ENCODE results near the gene CD276. TPM values are rescaled to one million over a fixed set of nuclear protein-coding genes. Genes with fewer than 3 reads are reported as not detected.

CD276 gene
- total RNA-seq, 5 donors from 2014 or later (not counting 1 experiment from before 2014, with no cell fraction given): 0.66 to 0.76 (median 0.76) TPM; not detected in 2

GRCh38 chr15:73677146-73677607 lies 7.0 kb upstream of the CD276 start:
- CTCF ChIA-PET: interaction anchor here (0.5 to 4.3 kb wide), 11 partner anchors 17 to 550 kb away, joined by 3 to 37 read pairs (median 3); no protein-coding TSS in a partner anchor
- POLR2A ChIA-PET: no interaction called here
- peaks cover 33 to 34% of the 10 kb centered on the region in 2 donors for H3K27me3 Mint-ChIP-seq
- H3K27ac ChIP-seq (ENCODE audit: low read length): no peak overlapping the region
- H3K36me3 ChIP-seq (ENCODE audit: control insufficient read depth in 2 of 2, extremely low read depth in 1 of 2, insufficient read depth in 1 of 2, low read length in 1 of 2): no peaks in the 10 kb centered on the region
- 59% methylated on average over 3 of the region's 5 CpGs for WGBS (ENCODE audit: insufficient coverage)
- H3K9me3 ChIP-seq: no peaks in the 10 kb centered on the region
- DNase-seq (peak in 29 of 35 experiments; percentile 8 to 76 (median 37)), ATAC-seq (replicated peaks in 1 of 4) (peak in 2 of 4 experiments; percentile 41 to 55)
- H3K4me3 ChIP-seq (ENCODE audit: control insufficient read depth in 1 of 2, extremely low read depth in 1 of 2, low read length in 1 of 2): no peak overlapping the region
- no peaks in the 10 kb centered on the region for H3K36me3 Mint-ChIP-seq
- no peaks in the 10 kb centered on the region for H3K4me1 Mint-ChIP-seq
- no peak overlapping the region for H3K27ac Mint-ChIP-seq
- peaks cover 0 to 25% of the 10 kb centered on the region in 2 experiments for H3K27me3 ChIP-seq (replicated peaks in 1 of 2; ENCODE audit: control insufficient read depth in 2 of 2, extremely low read depth in 1 of 2, insufficient read depth in 2 of 2, low read length in 1 of 2)
- H3K9me3 Mint-ChIP-seq: no peaks in the 10 kb centered on the region
- no peak overlapping the region for H3K4me3 Mint-ChIP-seq
- no peaks in the 10 kb centered on the region for H3K4me1 ChIP-seq (ENCODE audit: control insufficient read depth in 1 of 2, extremely low read depth in 1 of 2, insufficient read depth in 2 of 2, low read length in 2 of 2)

GRCh38 chr15:73677733-73678132 lies 6.5 kb upstream of the CD276 start:
- H3K4me1 ChIP-seq (ENCODE audit: control insufficient read depth in 1 of 2, extremely low read depth in 1 of 2, insufficient read depth in 2 of 2, low read length in 2 of 2): no peaks in the 10 kb centered on the region
- ATAC-seq (replicated peaks in 1 of 4) (no peak), DNase-seq (no peak)
- H3K36me3 ChIP-seq (ENCODE audit: control insufficient read depth in 2 of 2, extremely low read depth in 1 of 2, insufficient read depth in 1 of 2, low read length in 1 of 2): no peaks in the 10 kb centered on the region
- Mint-ChIP-seq H3K27ac (no peak overlapping the region), H3K9me3 (no peaks in the 10 kb centered on the region), H3K4me3 (no peak overlapping the region), H3K4me1 (no peaks in the 10 kb centered on the region), H3K36me3 (no peaks in the 10 kb centered on the region), H3K27me3 (peaks cover 34 to 37% of the 10 kb centered on the region in 2 donors)
- ChIA-PET CTCF (interaction anchor here (0.9 to 4.3 kb wide), 9 partner anchors 16 to 120 kb away, joined by 3 to 37 read pairs (median 4); no protein-coding TSS in a partner anchor), POLR2A (no interaction called here)
- no peak overlapping the region for H3K27ac ChIP-seq (ENCODE audit: low read length)
- WGBS (ENCODE audit: insufficient coverage): 63% methylated on average over 1 of the region's 2 CpGs
- no peaks in the 10 kb centered on the region for H3K9me3 ChIP-seq
- peaks cover 0 to 30% of the 10 kb centered on the region in 2 experiments for H3K27me3 ChIP-seq (replicated peaks in 1 of 2; ENCODE audit: control insufficient read depth in 2 of 2, extremely low read depth in 1 of 2, insufficient read depth in 2 of 2, low read length in 1 of 2)
- no peak overlapping the region for H3K4me3 ChIP-seq (ENCODE audit: control insufficient read depth in 1 of 2, extremely low read depth in 1 of 2, low read length in 1 of 2)

GRCh38 chr15:73678498-73678897 lies 5.7 kb upstream of the CD276 start:
- ChIA-PET POLR2A (no interaction called here), CTCF (interaction anchor here (0.5 to 4.3 kb wide), 6 partner anchors 20 to 88 kb away, joined by 3 to 37 read pairs (median 6); no protein-coding TSS in a partner anchor)
- H3K9me3 Mint-ChIP-seq: no peaks in the 10 kb centered on the region
- Histone ChIP-seq H3K36me3 (ENCODE audit: control insufficient read depth in 2 of 2, extremely low read depth in 1 of 2, insufficient read depth in 1 of 2, low read length in 1 of 2) (no peaks in the 10 kb centered on the region), H3K4me1 (ENCODE audit: control insufficient read depth in 1 of 2, extremely low read depth in 1 of 2, insufficient read depth in 2 of 2, low read length in 2 of 2) (peaks cover 0 to under 1% of the 10 kb centered on the region in 2 experiments), H3K4me3 (ENCODE audit: control insufficient read depth in 1 of 2, extremely low read depth in 1 of 2, low read length in 1 of 2) (no peak overlapping the region), H3K27ac (ENCODE audit: low read length) (no peak overlapping the region), H3K9me3 (no peaks in the 10 kb centered on the region), H3K27me3 (replicated peaks in 1 of 2; ENCODE audit: control insufficient read depth in 2 of 2, extremely low read depth in 1 of 2, insufficient read depth in 2 of 2, low read length in 1 of 2) (peaks cover 0 to 31% of the 10 kb centered on the region in 2 experiments)
- H3K36me3 Mint-ChIP-seq: no peaks in the 10 kb centered on the region
- peaks cover 0 to 5% (median 4%) of the 10 kb centered on the region in 3 donors for H3K4me1 Mint-ChIP-seq
- H3K27me3 Mint-ChIP-seq: peaks cover 36 to 39% of the 10 kb centered on the region in 2 donors
- no peak overlapping the region for H3K4me3 Mint-ChIP-seq
- DNase-seq: no peak
- ATAC-seq (replicated peaks in 1 of 4): no peak
- no peak overlapping the region for H3K27ac Mint-ChIP-seq
- WGBS (ENCODE audit: insufficient coverage): 0% methylated on average over 1 of the region's 3 CpGs

GRCh38 chr15:73679180-73679579 lies 5.0 kb upstream of the CD276 start:
- H3K36me3 ChIP-seq (ENCODE audit: control insufficient read depth in 2 of 2, extremely low read depth in 1 of 2, insufficient read depth in 1 of 2, low read length in 1 of 2): no peaks in the 10 kb centered on the region
- no peak for ATAC-seq (replicated peaks in 1 of 4)
- no peak overlapping the region for H3K4me3 ChIP-seq (ENCODE audit: control insufficient read depth in 1 of 2, extremely low read depth in 1 of 2, low read length in 1 of 2)
- H3K36me3 Mint-ChIP-seq: no peaks in the 10 kb centered on the region
- H3K27me3 Mint-ChIP-seq: peaks cover 34 to 39% of the 10 kb centered on the region in 2 donors
- DNase-seq: no peak
- H3K4me1 ChIP-seq (ENCODE audit: control insufficient read depth in 1 of 2, extremely low read depth in 1 of 2, insufficient read depth in 2 of 2, low read length in 2 of 2): peaks cover 0 to 6% of the 10 kb centered on the region in 2 experiments
- H3K4me3 Mint-ChIP-seq: no peak overlapping the region
- POLR2A ChIA-PET: no interaction called here
- peaks cover 0 to 36% of the 10 kb centered on the region in 2 experiments for H3K27me3 ChIP-seq (replicated peaks in 1 of 2; ENCODE audit: control insufficient read depth in 2 of 2, extremely low read depth in 1 of 2, insufficient read depth in 2 of 2, low read length in 1 of 2)
- no peaks in the 10 kb centered on the region for H3K9me3 Mint-ChIP-seq
- CTCF ChIA-PET: interaction anchor here (0.6 to 4.3 kb wide), 2 partner anchors 20 to 21 kb away, joined by 3 to 33 read pairs; no protein-coding TSS in a partner anchor
- peaks cover 0 to 8% (median 8%) of the 10 kb centered on the region in 3 donors for H3K4me1 Mint-ChIP-seq
- H3K27ac ChIP-seq (ENCODE audit: low read length): no peak overlapping the region
- WGBS (ENCODE audit: insufficient coverage): 73% methylated on average over 1 of the region's 3 CpGs
- H3K9me3 ChIP-seq: no peaks in the 10 kb centered on the region
- no peak overlapping the region for H3K27ac Mint-ChIP-seq

- H3K36me3 ChIP-seq (ENCODE audit: control insufficient read depth in 2 of 2, extremely low read depth in 1 of 2, insufficient read depth in 1 of 2, low read length in 1 of 2): no peaks in the 10 kb centered on the region
- CTCF ChIA-PET: interaction anchor here in 1 of 2 donors (4.3 kb wide), 1 partner anchor 19 kb away, joined by 33 read pairs; no protein-coding TSS in a partner anchor
- no peak overlapping the region for H3K4me3 Mint-ChIP-seq
- H3K27me3 Mint-ChIP-seq: peaks cover 35 to 38% of the 10 kb centered on the region in 2 donors
- H3K9me3 ChIP-seq: no peaks in the 10 kb centered on the region
- POLR2A ChIA-PET: no interaction called here
- WGBS (ENCODE audit: insufficient coverage): 93% methylated on average over 2 of the region's 6 CpGs
- no peak overlapping the region for H3K27ac ChIP-seq (ENCODE audit: low read length)
- H3K4me3 ChIP-seq (ENCODE audit: control insufficient read depth in 1 of 2, extremely low read depth in 1 of 2, low read length in 1 of 2): no peak overlapping the region
- H3K27me3 ChIP-seq (replicated peaks in 1 of 2; ENCODE audit: control insufficient read depth in 2 of 2, extremely low read depth in 1 of 2, insufficient read depth in 2 of 2, low read length in 1 of 2): peaks cover 0 to 43% of the 10 kb centered on the region in 2 experiments
- DNase-seq: no peak
- H3K36me3 Mint-ChIP-seq: no peaks in the 10 kb centered on the region
- H3K4me1 ChIP-seq (ENCODE audit: control insufficient read depth in 1 of 2, extremely low read depth in 1 of 2, insufficient read depth in 2 of 2, low read length in 2 of 2): peaks cover 0 to 12% of the 10 kb centered on the region in 2 experiments
- no peak for ATAC-seq (replicated peaks in 1 of 4)
- no peaks in the 10 kb centered on the region for H3K9me3 Mint-ChIP-seq
- H3K4me1 Mint-ChIP-seq: peaks cover 2 to 11% (median 11%) of the 10 kb centered on the region in 3 donors
- no peak overlapping the region for H3K27ac Mint-ChIP-seq
Observed at GRCh38 chr15:73679964-73680363, 4.2 kb upstream of the CD276 start.

- DNase-seq (no peak), ATAC-seq (replicated peaks in 1 of 4) (no peak)
- no peak overlapping the region for H3K4me3 Mint-ChIP-seq
- peaks cover 40 to 44% of the 10 kb centered on the region in 2 donors for H3K27me3 Mint-ChIP-seq
- H3K27ac ChIP-seq (ENCODE audit: low read length): no peak overlapping the region
- no CpG with 5 or more reads among the region's 2 CpGs for WGBS (ENCODE audit: insufficient coverage)
- no peaks in the 10 kb centered on the region for H3K9me3 Mint-ChIP-seq
- H3K36me3 ChIP-seq (ENCODE audit: control insufficient read depth in 2 of 2, extremely low read depth in 1 of 2, insufficient read depth in 1 of 2, low read length in 1 of 2): no peaks in the 10 kb centered on the region
- H3K36me3 Mint-ChIP-seq: no peaks in the 10 kb centered on the region
- H3K4me1 Mint-ChIP-seq: peaks cover 8 to 15% (median 13%) of the 10 kb centered on the region in 3 donors
- H3K9me3 ChIP-seq: no peaks in the 10 kb centered on the region
- peaks cover 0 to 15% of the 10 kb centered on the region in 2 experiments for H3K4me1 ChIP-seq (ENCODE audit: control insufficient read depth in 1 of 2, extremely low read depth in 1 of 2, insufficient read depth in 2 of 2, low read length in 2 of 2)
- POLR2A ChIA-PET: no interaction called here
- no peak overlapping the region for H3K4me3 ChIP-seq (ENCODE audit: control insufficient read depth in 1 of 2, extremely low read depth in 1 of 2, low read length in 1 of 2)
- CTCF ChIA-PET: interaction anchor here (0.9 to 4.3 kb wide), 2 partner anchors 18 to 19 kb away, joined by 3 to 33 read pairs; no protein-coding TSS in a partner anchor
- H3K27me3 ChIP-seq (replicated peaks in 1 of 2; ENCODE audit: control insufficient read depth in 2 of 2, extremely low read depth in 1 of 2, insufficient read depth in 2 of 2, low read length in 1 of 2): peaks cover 0 to 49% of the 10 kb centered on the region in 2 experiments
- no peak overlapping the region for H3K27ac Mint-ChIP-seq
Observed at GRCh38 chr15:73680549-73680948, 3.6 kb upstream of the CD276 start.

All from T-cell (primary cell).